Ovary (tissue), 9 donors: ENCODE results near the gene DSCAML1. TPM values are rescaled to one million over a fixed set of nuclear protein-coding genes. Genes with fewer than 3 reads are reported as not detected.

ENCODE experiments used
- DNase-seq, 5 donors: peaks; one replicate each; pipeline ENCODE4 v3.0.0-alpha.2; 2019 to 2020
- H3K27ac ChIP-seq, 2 donors: fragments of 200-600 bp; one replicate each; pipeline versions ENCODE4 v1.5.1 to v1.8.0; 2019 to 2022
- H3K27me3 ChIP-seq: fragments of 200-600 bp; one replicate; pipeline ENCODE4 v1.8.0; 2022
- H3K36me3 ChIP-seq: fragments of 200-600 bp; sonication (generic); one replicate; pipeline ENCODE4 v1.5.1; 2019
- H3K4me1 ChIP-seq: one replicate; pipeline ENCODE4 v1.8.1; 2013; ENCODE audit warnings: mild to moderate bottlenecking, moderate library complexity; ENCODE audit not compliant: insufficient read depth
- H3K4me3 ChIP-seq: fragments of 200-600 bp; sonication (generic); one replicate; pipeline ENCODE4 v1.5.1; 2017
- H3K9me3 ChIP-seq, 2 donors: fragments of 200-600 bp in 1 of 2; sonication (generic) in 1 of 2; one replicate each; pipeline versions ENCODE4 v1.5.1 to v1.8.1; 2013 to 2019; ENCODE audit warnings: mild to moderate bottlenecking in 1 of 2, moderate library complexity in 1 of 2
- CTCF ChIP-seq, 3 donors: fragments of 450-650 bp in 2 of 3; fragments of 200-600 bp in 1 of 3; IDR thresholded peaks; one replicate each; pipeline versions ENCODE4 v1.5.1 to v1.8.0; 2016 to 2022; ENCODE audit warnings: antibody characterized with exemption in 3 of 3, mild to moderate bottlenecking in 1 of 3
- EP300 ChIP-seq: sonication (generic); formaldehyde crosslinking; IDR thresholded peaks from one replicate; pipeline ENCODE4 v1.6.1; 2017; ENCODE audit warnings: antibody characterized with exemption
- POLR2A ChIP-seq: fragments of 450-650 bp; IDR thresholded peaks from one replicate; pipeline ENCODE4 v1.6.1; 2017; ENCODE audit warnings: antibody characterized with exemption, mild to moderate bottlenecking, moderate library complexity
- WGBS, 3 donors: extraction: QIAGEN DNeasy Blood & Tissue Kit in 1 of 3; methylation state at CpG; one replicate each; pipeline versions ENCODE4 v1.1.5 to v1.1.7; 2013 to 2017; 5-methylcytosine and 5-hydroxymethylcytosine counted together
- intact Hi-C, 4 donors: fragments of 100-400 bp; cut with DNase I; formaldehyde crosslinking; loops; one replicate each; pipeline versions ENCODE4 v1.11.0 to v1.15.1; 2022 to 2023
- polyA plus RNA-seq, 2 donors: library from polyadenylated mRNA; stranded (reverse); fragments of 200-250 nt in 1 of 2; fragments of 350-450 nt in 1 of 2; fragmentation: Illumina TruSeq in 1 of 2; extraction: RNeasy Lipid Tissue Mini Kit (QIAGEN cat#74804) in 1 of 2; gene quantifications; one replicate each; pipeline ENCODE4 v1.2.3, GENCODE V29; 2013 to 2014
- total RNA-seq, 7 donors: library from RNA; depleted of rRNA in 2 of 7; stranded (reverse); fragments of >200 nt in 2 of 7; fragmentation: NEBNext Ultra II Directional in 3 of 7; extraction: Animal tissue kit (Norgen Biotek cat#: 25700) in 3 of 7; gene quantifications; one replicate each; pipeline versions ENCODE4 v1.1.0 to v1.2.4, GENCODE V29; 2016 to 2023
- donor health status: DM: no; HTN: no; CAD: no; lungs with moderate emphysema.
- donor health status: DM: no; HTN: no; CAD: no.
- donor health status: Bipolar disorder and iron deficiency.
- donor health status: DM: yes; HTN: yes; CAD: no.
- donor health status: DM: no; HTN: no; CAD: no.
- donor health status: DM: yes; HTN: yes; CAD: no.

DSCAML1 gene
- total and polyA plus RNA-seq, 9 donors, result 0.77 to 16.5 (median 10.6) TPM

- intact Hi-C loops, result no loop called here
- no peaks in the 10 kb centered on the region for H3K27me3 ChIP-seq
- H3K9me3 ChIP-seq, result no peaks in the 10 kb centered on the region
- no peaks in the 10 kb centered on the region for H3K36me3 ChIP-seq
- H3K4me3 ChIP-seq, result no peak overlapping the region
- H3K27ac ChIP-seq, result no peak overlapping the region
- H3K4me1 ChIP-seq, result no peaks in the 10 kb centered on the region
- 93 to 96% (median 95%) methylated on average over 14 of the region's 14 CpGs for WGBS, 3 donors
- no peak for TF ChIP-seq CTCF (IDR thresholded peaks at IDR 0.05)
- DNase-seq, result no peak
Measured at GRCh38 chr11:117394221-117394925, 402.6 kb downstream of the DSCAML1 start.

DNA sequence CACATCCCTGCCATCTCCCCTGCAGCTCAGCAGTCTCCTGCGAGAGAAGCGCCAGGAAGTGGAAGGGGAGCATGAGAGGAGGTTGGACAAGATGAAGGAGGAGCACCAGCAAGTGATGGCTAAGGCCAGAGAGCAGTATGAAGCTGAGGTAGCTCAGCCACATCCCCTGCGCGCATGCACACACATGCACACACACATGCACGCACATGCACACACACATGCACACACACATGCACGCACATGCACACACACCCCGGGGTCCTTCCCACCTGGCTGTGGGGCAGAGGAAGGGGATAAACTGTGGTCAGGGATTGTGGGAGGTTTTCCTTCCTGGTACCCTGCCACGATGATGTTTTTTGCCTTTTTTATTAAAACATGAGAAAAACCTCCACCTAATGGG lies 404.0 kb downstream of the DSCAML1 start:
- H3K36me3 ChIP-seq, result no peaks in the 10 kb centered on the region
- no peaks in the 10 kb centered on the region for H3K27me3 ChIP-seq
- H3K9me3 ChIP-seq, result no peaks in the 10 kb centered on the region
- intact Hi-C loops, result no loop called here
- H3K4me3 ChIP-seq, result no peak overlapping the region
- H3K4me1 ChIP-seq, result no peaks in the 10 kb centered on the region
- 87 to 92% (median 89%) methylated on average over 8 of the region's 8 CpGs for WGBS, 3 donors
- no peak for DNase-seq
- TF ChIP-seq POLR2A (no peak), EP300 (no peak), CTCF (IDR thresholded peaks at IDR 0.05) (no peak)
- H3K27ac ChIP-seq, result no peak overlapping the region

DNA sequence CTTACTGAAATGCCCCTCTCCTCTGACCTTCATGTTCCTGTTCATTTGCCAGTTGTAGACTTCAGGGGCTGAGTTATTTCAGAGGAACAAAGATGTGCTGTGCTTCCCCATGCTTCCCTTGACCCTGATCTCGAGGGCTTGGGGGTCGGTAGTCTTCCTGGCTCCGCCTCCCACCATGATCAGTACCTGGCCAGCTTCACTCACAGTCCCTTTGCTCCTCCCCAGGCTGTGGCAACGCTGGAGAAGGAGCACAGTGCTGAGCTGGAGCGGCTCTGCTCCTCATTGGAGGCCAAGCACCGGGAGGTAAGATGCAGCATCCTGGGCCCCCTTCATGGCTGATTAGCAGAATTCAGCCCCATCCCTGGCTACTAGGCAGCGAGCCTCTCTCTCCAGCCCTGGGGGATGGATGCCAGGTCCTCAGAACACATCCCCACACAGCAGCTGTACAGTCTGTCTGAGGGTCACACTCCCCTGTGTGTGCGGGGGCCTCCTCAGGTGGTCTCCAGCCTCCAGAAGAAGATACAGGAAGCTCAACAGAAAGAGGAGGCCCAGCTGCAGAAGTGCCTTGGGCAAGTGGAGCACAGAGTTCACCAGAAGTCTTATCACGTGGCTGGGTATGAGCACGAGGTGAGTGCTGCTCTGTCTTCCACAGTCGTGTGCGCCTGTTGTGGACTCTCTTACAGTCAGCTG lies 404.9 kb downstream of the DSCAML1 start:
- no peak for TF ChIP-seq EP300
- no peak for TF ChIP-seq POLR2A
- TF ChIP-seq CTCF (IDR thresholded peaks at IDR 0.05), result no peak
- no peak for DNase-seq
- no peak overlapping the region for H3K4me3 ChIP-seq

GRCh38 chr11:117391181-117391580 lies 405.8 kb downstream of the DSCAML1 start:
- Histone ChIP-seq H3K4me3 (no peak overlapping the region), H3K27ac (no peak overlapping the region), H3K36me3 (no peaks in the 10 kb centered on the region), H3K4me1 (no peaks in the 10 kb centered on the region), H3K9me3 (no peaks in the 10 kb centered on the region), H3K27me3 (no peaks in the 10 kb centered on the region)
- intact Hi-C loops, result no loop called here
- no peak for DNase-seq
- WGBS, 3 donors, result 95 to 96% (median 95%) methylated on average over 8 of the region's 8 CpGs
- TF ChIP-seq CTCF (IDR thresholded peaks at IDR 0.05) (no peak), POLR2A (no peak)

More for the DNA sequence above, 404.9 kb downstream of the DSCAML1 start:
- H3K27me3 ChIP-seq, result no peaks in the 10 kb centered on the region
- intact Hi-C loops, result no loop called here
- WGBS, 3 donors, result 78 to 87% (median 83%) methylated on average over 12 of the region's 12 CpGs
- H3K36me3 ChIP-seq, result no peaks in the 10 kb centered on the region
- H3K9me3 ChIP-seq, result no peaks in the 10 kb centered on the region
- no peak overlapping the region for H3K27ac ChIP-seq
- no peaks in the 10 kb centered on the region for H3K4me1 ChIP-seq
